Osteoblast (primary cell): ENCODE results near the gene MMD2. TPM values are rescaled to one million over a fixed set of nuclear protein-coding genes. Genes with fewer than 3 reads are reported as not detected.

Source experiments
- DNase-seq: peaks from one replicate; pipeline ENCODE4 v3.0.0; 2011; ENCODE audit warnings: low spot score, mixed read lengths; ENCODE audit not compliant: insufficient read length; ENCODE audit errors: missing footprints
- H2AFZ ChIP-seq: 2 replicates; pipeline ENCODE4 v1.6.0; 2011; ENCODE audit warnings: mild to moderate bottlenecking, low read length
- H3K27ac ChIP-seq: 2 replicates; pipeline ENCODE4 v1.5.1; 2011; ENCODE audit warnings: mild to moderate bottlenecking, low read depth, low read length, moderate library complexity
- H3K27me3 ChIP-seq: 2 replicates; pipeline ENCODE4 v1.6.0; 2012; ENCODE audit warnings: mild to moderate bottlenecking, control low read depth, inconsistent platforms, low read length, moderate library complexity; ENCODE audit not compliant: insufficient read depth
- H3K36me3 ChIP-seq: 2 replicates; pipeline ENCODE4 v1.5.1; 2011; ENCODE audit warnings: mild to moderate bottlenecking, low read length, control low read depth, moderate library complexity; ENCODE audit not compliant: insufficient read depth
- H3K4me1 ChIP-seq: 2 replicates; pipeline ENCODE4 v1.5.1; 2011; ENCODE audit warnings: mild to moderate bottlenecking, low read length, control low read depth, moderate library complexity; ENCODE audit not compliant: insufficient read depth
- H3K4me2 ChIP-seq: 2 replicates; pipeline ENCODE4 v1.6.0; 2011; ENCODE audit warnings: mild to moderate bottlenecking, low read length; ENCODE audit not compliant: insufficient read depth
- H3K4me3 ChIP-seq: fragments of 200-600 bp; sonication (generic); 3 replicates; pipeline ENCODE4 v1.5.1; 2012; ENCODE audit warnings: mild to moderate bottlenecking, low read length, inconsistent platforms; ENCODE audit not compliant: insufficient read depth
- H3K79me2 ChIP-seq: 2 replicates; pipeline ENCODE4 v1.6.0; 2012; ENCODE audit warnings: mild to moderate bottlenecking, low read length, control low read depth, inconsistent platforms; ENCODE audit not compliant: insufficient read depth
- H3K9me3 ChIP-seq: 2 replicates; pipeline ENCODE4 v1.5.1; 2011; ENCODE audit warnings: low read depth, low read length, control low read depth
- H4K20me1 ChIP-seq: 2 replicates; pipeline ENCODE4 v1.6.0; 2012; ENCODE audit warnings: mild to moderate bottlenecking, low read length, control low read depth; ENCODE audit not compliant: insufficient read depth
- total RNA-seq: library from RNA; depleted of rRNA; stranded (reverse); fragments of >200 nt; gene quantifications from 2 replicates; pipeline ENCODE4 v1.2.3, GENCODE V29; 2012
- TF ChIP-seq, protein P1 (sequence below): IDR thresholded peaks from 2 replicates; pipeline ENCODE4 v1.5.1; 2011; ENCODE audit warnings: mild to moderate bottlenecking, low read depth, low read length, moderate library complexity; ENCODE audit errors: extremely low read depth

MMD2 gene
- total RNA-seq, 1 donor, result not detected

DNA sequence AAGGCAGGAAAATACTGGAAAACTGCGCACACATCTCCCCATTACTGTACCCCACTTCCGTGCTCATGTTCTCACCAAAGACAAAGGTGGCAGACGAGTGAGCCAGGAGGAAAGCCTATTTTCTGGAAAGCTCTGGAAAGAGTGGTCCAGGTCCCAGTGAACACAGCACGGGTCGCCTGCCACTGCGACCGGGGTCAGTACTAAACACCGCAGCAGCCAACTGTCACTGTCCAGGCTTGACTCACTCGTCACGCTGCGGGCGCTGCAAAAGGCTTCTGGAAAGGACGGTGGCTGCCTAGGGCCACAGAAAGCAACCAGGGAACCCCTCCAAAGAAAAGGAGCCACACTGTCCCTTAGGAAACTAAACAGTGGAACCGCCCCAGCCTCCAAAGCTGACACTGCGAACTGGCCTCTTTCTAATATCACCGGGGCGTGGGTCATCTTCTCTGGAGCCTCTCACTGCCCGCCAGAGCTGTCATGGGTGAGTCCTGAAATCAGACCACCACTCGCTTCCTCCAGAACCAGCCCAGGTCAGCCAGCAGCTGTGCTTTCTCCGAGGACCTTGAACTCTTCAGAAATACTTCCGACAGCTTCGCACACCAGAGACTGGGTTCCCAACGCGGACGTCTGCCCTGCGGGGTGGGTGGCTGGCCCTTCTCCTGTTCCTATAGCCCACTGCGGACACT lies 79.4 kb downstream of the MMD2 start:
- DNase-seq, result no peak
- Histone ChIP-seq H3K79me2 (no peaks in the 10 kb centered on the region), H2AFZ (no peak overlapping the region), H3K4me1 (peaks cover 10% of the 10 kb centered on the region), H3K36me3 (no peaks in the 10 kb centered on the region), H3K4me3 (no peak overlapping the region), H3K27ac (no peak overlapping the region), H3K27me3 (peaks cover 4% of the 10 kb centered on the region), H4K20me1 (no peaks in the 10 kb centered on the region), H3K9me3 (no peaks in the 10 kb centered on the region), H3K4me2 (no peak overlapping the region)
- TF ChIP-seq, protein P1, sequence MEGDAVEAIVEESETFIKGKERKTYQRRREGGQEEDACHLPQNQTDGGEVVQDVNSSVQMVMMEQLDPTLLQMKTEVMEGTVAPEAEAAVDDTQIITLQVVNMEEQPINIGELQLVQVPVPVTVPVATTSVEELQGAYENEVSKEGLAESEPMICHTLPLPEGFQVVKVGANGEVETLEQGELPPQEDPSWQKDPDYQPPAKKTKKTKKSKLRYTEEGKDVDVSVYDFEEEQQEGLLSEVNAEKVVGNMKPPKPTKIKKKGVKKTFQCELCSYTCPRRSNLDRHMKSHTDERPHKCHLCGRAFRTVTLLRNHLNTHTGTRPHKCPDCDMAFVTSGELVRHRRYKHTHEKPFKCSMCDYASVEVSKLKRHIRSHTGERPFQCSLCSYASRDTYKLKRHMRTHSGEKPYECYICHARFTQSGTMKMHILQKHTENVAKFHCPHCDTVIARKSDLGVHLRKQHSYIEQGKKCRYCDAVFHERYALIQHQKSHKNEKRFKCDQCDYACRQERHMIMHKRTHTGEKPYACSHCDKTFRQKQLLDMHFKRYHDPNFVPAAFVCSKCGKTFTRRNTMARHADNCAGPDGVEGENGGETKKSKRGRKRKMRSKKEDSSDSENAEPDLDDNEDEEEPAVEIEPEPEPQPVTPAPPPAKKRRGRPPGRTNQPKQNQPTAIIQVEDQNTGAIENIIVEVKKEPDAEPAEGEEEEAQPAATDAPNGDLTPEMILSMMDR, result no peak

DNA sequence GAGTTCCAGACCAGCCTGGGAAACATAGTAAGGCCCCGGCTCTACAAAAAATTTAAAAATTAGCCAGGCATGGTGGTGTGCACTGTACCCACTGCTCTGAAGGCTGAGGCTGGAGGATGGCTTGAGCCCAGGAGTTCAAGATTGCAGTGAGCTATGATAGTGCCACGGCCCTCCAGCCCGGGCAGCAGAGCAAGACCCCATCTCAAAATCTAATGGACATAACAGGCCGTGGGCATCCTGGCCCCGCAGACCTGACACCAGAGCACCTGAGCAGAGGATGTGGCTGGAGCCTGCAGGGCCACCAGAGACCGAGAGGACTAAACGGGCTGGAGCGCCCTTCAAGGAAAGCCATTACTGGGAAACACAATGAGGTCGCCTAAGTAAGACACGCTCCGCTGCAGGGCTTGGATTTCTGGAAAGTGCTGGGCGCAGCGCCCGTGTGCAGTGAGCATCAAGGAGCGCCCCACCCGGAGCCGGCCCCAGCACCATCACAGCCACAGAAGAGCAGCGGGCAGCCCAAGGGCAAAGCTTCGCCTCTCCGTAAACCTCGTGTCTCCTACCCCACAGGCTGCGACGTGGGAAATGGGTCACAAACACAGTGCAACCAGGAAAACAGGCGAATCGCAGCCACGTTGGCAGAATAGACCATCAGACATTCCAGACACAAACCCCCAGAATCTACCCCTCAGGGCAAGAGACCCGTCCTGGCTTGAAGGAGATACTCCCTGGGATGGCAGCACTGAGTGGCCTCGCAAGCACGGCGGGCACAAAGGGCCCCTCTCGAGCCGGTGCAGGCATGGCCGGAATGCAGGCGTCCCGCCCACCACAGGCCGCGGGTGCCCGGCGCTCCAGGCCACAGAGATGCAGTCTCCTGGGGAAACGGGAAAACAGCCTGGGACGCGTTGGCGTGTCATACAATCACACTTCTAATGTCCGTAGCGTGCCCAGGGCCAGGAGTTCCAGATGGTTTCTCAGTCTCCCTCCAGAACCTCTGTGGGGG lies 80.4 kb downstream of the MMD2 start:
- Histone ChIP-seq H3K27ac (no peak overlapping the region), H3K27me3 (no peaks in the 10 kb centered on the region), H2AFZ (no peak overlapping the region), H4K20me1 (no peaks in the 10 kb centered on the region), H3K9me3 (no peaks in the 10 kb centered on the region), H3K36me3 (no peaks in the 10 kb centered on the region), H3K4me1 (peaks cover 10% of the 10 kb centered on the region), H3K4me3 (no peak overlapping the region), H3K79me2 (no peaks in the 10 kb centered on the region), H3K4me2 (no peak overlapping the region)
- TF ChIP-seq, protein P1, result no peak
- DNase-seq, result no peak

DNA sequence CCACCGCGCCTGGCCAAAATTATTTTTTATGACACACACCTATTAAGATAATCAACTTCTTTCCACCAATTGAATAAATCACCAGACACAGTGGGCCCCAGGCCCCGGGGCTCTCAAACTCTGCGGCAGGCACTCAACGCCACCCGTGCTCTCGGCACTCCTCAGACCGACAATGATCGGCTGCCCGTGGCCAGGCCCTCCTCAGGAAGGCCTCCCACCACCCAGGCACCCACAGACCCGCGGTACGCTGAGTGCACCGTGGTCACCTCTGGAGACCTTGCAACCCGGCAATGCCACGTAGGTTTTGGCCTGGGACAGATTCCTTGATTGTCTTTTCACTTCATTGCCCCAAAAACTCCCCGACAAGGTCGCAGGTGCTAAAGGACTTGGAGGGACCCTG lies 82.4 kb downstream of the MMD2 start:
- no peak for DNase-seq
- H3K27me3 ChIP-seq, result no peaks in the 10 kb centered on the region
- no peaks in the 10 kb centered on the region for H3K9me3 ChIP-seq
- H2AFZ ChIP-seq, result no peak overlapping the region
- H3K79me2 ChIP-seq, result no peaks in the 10 kb centered on the region
- TF ChIP-seq, protein P1, result no peak
- no peak overlapping the region for H3K4me3 ChIP-seq
- no peaks in the 10 kb centered on the region for H3K4me1 ChIP-seq
- H3K36me3 ChIP-seq, result no peaks in the 10 kb centered on the region
- no peaks in the 10 kb centered on the region for H4K20me1 ChIP-seq
- no peak overlapping the region for H3K27ac ChIP-seq
- no peak overlapping the region for H3K4me2 ChIP-seq

DNA sequence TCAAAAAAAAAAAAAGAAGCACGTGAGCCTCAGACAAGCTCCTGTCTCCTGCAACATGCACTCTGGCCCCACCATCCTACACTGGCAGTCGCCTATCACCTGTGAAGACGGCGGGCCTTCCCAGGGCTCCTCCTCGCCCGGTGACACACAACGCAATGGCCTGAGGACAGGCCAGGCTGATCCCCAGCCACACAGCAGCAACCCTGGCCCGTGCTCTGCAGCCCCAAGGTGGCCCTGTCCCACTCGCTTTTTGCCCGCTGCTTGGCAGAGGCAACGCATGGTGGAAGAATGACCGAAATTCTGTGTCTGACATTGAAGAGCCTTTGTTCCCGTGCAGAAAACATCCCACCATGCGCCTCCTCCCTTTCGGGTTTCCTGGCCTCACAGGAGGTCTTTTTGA lies 83.6 kb downstream of the MMD2 start:
- Histone ChIP-seq H3K4me1 (no peaks in the 10 kb centered on the region), H3K79me2 (no peaks in the 10 kb centered on the region), H3K4me2 (no peak overlapping the region), H3K4me3 (no peak overlapping the region), H3K36me3 (no peaks in the 10 kb centered on the region), H3K9me3 (no peaks in the 10 kb centered on the region), H2AFZ (no peak overlapping the region), H4K20me1 (no peaks in the 10 kb centered on the region), H3K27me3 (no peaks in the 10 kb centered on the region), H3K27ac (no peak overlapping the region)
- TF ChIP-seq, protein P1, result no peak
- DNase-seq, result no peak
